ENCODE data around the gene TSC22D3.
"Not testable (repeated sequence)": the region's sequence is repeated elsewhere in the genome, so short reads cannot be mapped to it uniquely, and the experiment has no call there.

The TSC22D3 gene

GRCh38 chrX:107676559-107677378 is 98.8 kb downstream of the TSC22D3 start:
- DNase-seq = no peak

GRCh38 chrX:107675823-107676555 is 99.6 kb downstream of the TSC22D3 start:
- no peak for DNase-seq

- no peak for DNase-seq
Measured at GRCh38 chrX:107675365-107675654, 100.3 kb downstream of the TSC22D3 start.

GRCh38 chrX:107674480-107675364 is 100.9 kb downstream of the TSC22D3 start:
- no peak for DNase-seq

GRCh38 chrX:107673933-107674479 is 101.6 kb downstream of the TSC22D3 start:
- no peak for DNase-seq

- no peak for DNase-seq
Measured at GRCh38 chrX:107673431-107673830, 102.2 kb downstream of the TSC22D3 start.

- DNase-seq = peak; percentile 14
Measured at GRCh38 chrX:107672955-107673378, 102.6 kb downstream of the TSC22D3 start.

GRCh38 chrX:107671256-107671655 is 104.3 kb downstream of the TSC22D3 start:
- not testable (repeated sequence) for DNase-seq

GRCh38 chrX:107669885-107670628 is 105.5 kb downstream of the TSC22D3 start:
- DNase-seq = no peak

GRCh38 chrX:107669261-107669660 is 106.3 kb downstream of the TSC22D3 start:
- DNase-seq = no peak

GRCh38 chrX:107668710-107669109 is 106.9 kb downstream of the TSC22D3 start:
- DNase-seq = not testable (repeated sequence)

- DNase-seq = no peak
Measured at GRCh38 chrX:107667426-107667825, 108.2 kb downstream of the TSC22D3 start.

GRCh38 chrX:107666931-107667330 is 108.7 kb downstream of the TSC22D3 start:
- no peak for DNase-seq

Measured in NCI-H774 (cell line).